Epithelial cell of proximal tubule (primary cell): Measurements from ENCODE around the gene ARHGEF19. TPM values are rescaled to one million over a fixed set of nuclear protein-coding genes. Genes with fewer than 3 reads are reported as not detected.

ENCODE experiments used
- DNase-seq: peaks from one replicate; pipeline ENCODE4 v3.0.0-alpha.2; 2011; ENCODE audit warnings: low read depth
- H3K4me3 ChIP-seq: 2 replicates; pipeline ENCODE4 v1.5.1; 2011; ENCODE audit warnings: low read depth, mild to moderate bottlenecking, low read length
- CTCF ChIP-seq: conservative IDR thresholded peaks from 2 replicates; pipeline ENCODE4 v1.5.1; 2012; ENCODE audit warnings: low read depth, mild to moderate bottlenecking, low read length
- total RNA-seq: library from RNA; depleted of rRNA; stranded (reverse); fragments of >200 nt; gene quantifications from 2 replicates; pipeline ENCODE4 v1.2.3, GENCODE V29; 2015

The ARHGEF19 gene
- total RNA-seq, 1 donor from 2014 or later, result 14.3 TPM

- DNase-seq, result no peak
- no peak for TF ChIP-seq CTCF
- no peak overlapping the region for H3K4me3 ChIP-seq
Observed at GRCh38 chr1:16178596-16179497, 33.6 kb downstream of the ARHGEF19 start.

GRCh38 chr1:16177306-16177705 is 35.1 kb downstream of the ARHGEF19 start:
- no peak for TF ChIP-seq CTCF
- H3K4me3 ChIP-seq, result no peak overlapping the region
- no peak for DNase-seq

GRCh38 chr1:16176653-16177052 is 35.8 kb downstream of the ARHGEF19 start:
- no peak for TF ChIP-seq CTCF
- H3K4me3 ChIP-seq, result no peak overlapping the region
- DNase-seq, result no peak

- TF ChIP-seq CTCF, result no peak
- DNase-seq, result no peak
- H3K4me3 ChIP-seq, result no peak overlapping the region
Observed at GRCh38 chr1:16175610-16176553, 36.6 kb downstream of the ARHGEF19 start.

- H3K4me3 ChIP-seq, result no peak overlapping the region
- TF ChIP-seq CTCF, result no peak
- no peak for DNase-seq
Observed at GRCh38 chr1:16174886-16175598, 37.4 kb downstream of the ARHGEF19 start.

GRCh38 chr1:16174261-16174868 is 38.1 kb downstream of the ARHGEF19 start:
- no peak for DNase-seq

More at GRCh38 chr1:16174261-16174868, 38.1 kb downstream of the ARHGEF19 start:
- H3K4me3 ChIP-seq, result no peak overlapping the region
- no peak for TF ChIP-seq CTCF
